Duodenal mucosa (tissue), 2 donors: ENCODE data around the gene CAST.

Experiments used
- H3K27ac ChIP-seq: one replicate; pipeline ENCODE4 v1.7.0; 2013; ENCODE audit warnings: low read depth, low read length
- H3K27me3 ChIP-seq, 2 donors: one replicate each; pipeline ENCODE4 v1.7.0; 2013; ENCODE audit warnings: low read length in 2 of 2, control low read depth in 1 of 2; ENCODE audit not compliant: insufficient read depth in 2 of 2, control insufficient read depth in 1 of 2
- H3K36me3 ChIP-seq, 2 donors: one replicate each; pipeline ENCODE4 v1.7.0; 2013; ENCODE audit warnings: low read length in 2 of 2, control low read depth in 1 of 2; ENCODE audit not compliant: insufficient read depth in 2 of 2, control insufficient read depth in 1 of 2
- H3K4me1 ChIP-seq, 2 donors: one replicate each; pipeline ENCODE4 v1.7.0; 2013; ENCODE audit warnings: low read length in 2 of 2, control low read depth in 1 of 2; ENCODE audit not compliant: insufficient read depth in 2 of 2, control insufficient read depth in 1 of 2
- H3K4me3 ChIP-seq, 2 donors: one replicate each; pipeline ENCODE4 v1.7.0; 2013; ENCODE audit warnings: low read length in 2 of 2, low read depth in 1 of 2
- H3K9ac ChIP-seq, 2 donors: one replicate each; pipeline ENCODE4 v1.7.0; 2013; ENCODE audit warnings: low read length in 2 of 2, low read depth in 1 of 2
- H3K9me3 ChIP-seq, 2 donors: one replicate each; pipeline ENCODE4 v1.7.0; 2013; ENCODE audit warnings: low read length in 2 of 2, control low read depth in 1 of 2; ENCODE audit not compliant: control insufficient read depth in 1 of 2

The CAST gene

GRCh38 chr5:96664669-96665068 is 2.5 kb downstream of the CAST start:
- Histone ChIP-seq H3K36me3 (no peaks in the 10 kb centered on the region), H3K9ac (no peak overlapping the region), H3K27me3 (no peaks in the 10 kb centered on the region), H3K9me3 (no peaks in the 10 kb centered on the region), H3K4me1 (peaks cover 55 to 59% of the 10 kb centered on the region in 2 donors), H3K27ac (no peak overlapping the region), H3K4me3 (peak overlapping the region; percentile 24 to 45)

- H3K9me3 ChIP-seq = no peaks in the 10 kb centered on the region
- no peaks in the 10 kb centered on the region for H3K27me3 ChIP-seq
- H3K27ac ChIP-seq = no peak overlapping the region
- H3K4me1 ChIP-seq = peaks cover 54 to 73% of the 10 kb centered on the region in 2 donors
- peak overlapping the region; percentile 3 to 14 for H3K4me3 ChIP-seq
- H3K36me3 ChIP-seq = no peaks in the 10 kb centered on the region
- H3K9ac ChIP-seq = no peak overlapping the region
Measured at GRCh38 chr5:96668725-96669124, 6.5 kb downstream of the CAST start.

GRCh38 chr5:96669909-96670308 is 7.7 kb downstream of the CAST start:
- Histone ChIP-seq H3K36me3 (no peaks in the 10 kb centered on the region), H3K4me3 (peak overlapping the region in 1 of 2 donors; percentile 29), H3K27me3 (no peaks in the 10 kb centered on the region), H3K9ac (no peak overlapping the region), H3K4me1 (peaks cover 46 to 63% of the 10 kb centered on the region in 2 donors), H3K27ac (no peak overlapping the region), H3K9me3 (no peaks in the 10 kb centered on the region)

- no peaks in the 10 kb centered on the region for H3K36me3 ChIP-seq
- H3K27ac ChIP-seq = no peak overlapping the region
- no peak overlapping the region for H3K9ac ChIP-seq
- no peaks in the 10 kb centered on the region for H3K9me3 ChIP-seq
- H3K27me3 ChIP-seq = no peaks in the 10 kb centered on the region
- peaks cover 31 to 50% of the 10 kb centered on the region in 2 donors for H3K4me1 ChIP-seq
- no peak overlapping the region for H3K4me3 ChIP-seq
Measured at GRCh38 chr5:96671441-96671840, 9.3 kb downstream of the CAST start.

- no peak overlapping the region for H3K27ac ChIP-seq
- H3K4me1 ChIP-seq = peaks cover 22 to 39% of the 10 kb centered on the region in 2 donors
- H3K4me3 ChIP-seq = no peak overlapping the region
- no peak overlapping the region for H3K9ac ChIP-seq
- H3K36me3 ChIP-seq = peaks cover 2 to 3% of the 10 kb centered on the region in 2 donors
- no peaks in the 10 kb centered on the region for H3K27me3 ChIP-seq
- no peaks in the 10 kb centered on the region for H3K9me3 ChIP-seq
Measured at GRCh38 chr5:96673127-96673526, 11.0 kb downstream of the CAST start.

- H3K4me3 ChIP-seq = no peak overlapping the region
- no peak overlapping the region for H3K27ac ChIP-seq
- no peaks in the 10 kb centered on the region for H3K27me3 ChIP-seq
- no peaks in the 10 kb centered on the region for H3K9me3 ChIP-seq
- no peak overlapping the region for H3K9ac ChIP-seq
- H3K4me1 ChIP-seq = peaks cover 6 to 17% of the 10 kb centered on the region in 2 donors
- H3K36me3 ChIP-seq = peaks cover 10 to 12% of the 10 kb centered on the region in 2 donors
Measured at GRCh38 chr5:96675882-96676281, 13.7 kb downstream of the CAST start.

- Histone ChIP-seq H3K4me3 (no peak overlapping the region), H3K9me3 (no peaks in the 10 kb centered on the region), H3K9ac (no peak overlapping the region), H3K4me1 (peaks cover 0 to 8% of the 10 kb centered on the region in 2 donors), H3K27me3 (no peaks in the 10 kb centered on the region), H3K36me3 (peaks cover 10 to 13% of the 10 kb centered on the region in 2 donors), H3K27ac (no peak overlapping the region)
Measured at GRCh38 chr5:96677496-96677895, 15.3 kb downstream of the CAST start.

GRCh38 chr5:96679293-96679692 is 17.1 kb downstream of the CAST start:
- no peaks in the 10 kb centered on the region for H3K9me3 ChIP-seq
- no peak overlapping the region for H3K4me3 ChIP-seq
- H3K27ac ChIP-seq = no peak overlapping the region
- no peaks in the 10 kb centered on the region for H3K4me1 ChIP-seq
- H3K27me3 ChIP-seq = no peaks in the 10 kb centered on the region
- no peak overlapping the region for H3K9ac ChIP-seq
- H3K36me3 ChIP-seq = peaks cover 10 to 18% of the 10 kb centered on the region in 2 donors

GRCh38 chr5:96680759-96681470 is 18.7 kb downstream of the CAST start:
- Histone ChIP-seq H3K9me3 (no peaks in the 10 kb centered on the region), H3K4me3 (no peak overlapping the region), H3K27me3 (no peaks in the 10 kb centered on the region), H3K36me3 (peaks cover 16 to 18% of the 10 kb centered on the region in 2 donors), H3K9ac (no peak overlapping the region), H3K4me1 (no peaks in the 10 kb centered on the region), H3K27ac (no peak overlapping the region)

- H3K9me3 ChIP-seq = no peaks in the 10 kb centered on the region
- H3K27ac ChIP-seq = no peak overlapping the region
- no peaks in the 10 kb centered on the region for H3K4me1 ChIP-seq
Measured at GRCh38 chr5:96683392-96683791, 21.2 kb downstream of the CAST start.

More at GRCh38 chr5:96683392-96683791, 21.2 kb downstream of the CAST start:
- Histone ChIP-seq H3K27me3 (no peaks in the 10 kb centered on the region), H3K36me3 (peaks cover 14 to 16% of the 10 kb centered on the region in 2 donors), H3K9ac (no peak overlapping the region), H3K4me3 (no peak overlapping the region)
